GM21381 (cell line): ENCODE data around the gene PLA2G7.
"Not testable (repeated sequence)": the region's sequence is repeated elsewhere in the genome, so short reads cannot be mapped to it uniquely, and the experiment has no call there.

Source experiments
- ATAC-seq: cut with Tn5 transposase; IDR thresholded peaks from one replicate; pipeline ENCODE4 v1.9.1; 2021; ENCODE audit warnings: mild to moderate bottlenecking, moderate library complexity; ENCODE audit not compliant: unreplicated experiment

Gene PLA2G7

GRCh38 chr6:46749731-46750130 lies 14.6 kb upstream of the PLA2G7 start:
- ATAC-seq, result no peak

- no peak for ATAC-seq
Measured at GRCh38 chr6:46748940-46749503, 13.8 kb upstream of the PLA2G7 start.

- ATAC-seq, result no peak
Measured at GRCh38 chr6:46746696-46747095, 11.5 kb upstream of the PLA2G7 start, which contains the start of gene ANKRD66. Gene ANKRD66 (plus strand): TSS chr6:46746933. CDS start chr6:46751949, 5,016 bp downstream.

DNA sequence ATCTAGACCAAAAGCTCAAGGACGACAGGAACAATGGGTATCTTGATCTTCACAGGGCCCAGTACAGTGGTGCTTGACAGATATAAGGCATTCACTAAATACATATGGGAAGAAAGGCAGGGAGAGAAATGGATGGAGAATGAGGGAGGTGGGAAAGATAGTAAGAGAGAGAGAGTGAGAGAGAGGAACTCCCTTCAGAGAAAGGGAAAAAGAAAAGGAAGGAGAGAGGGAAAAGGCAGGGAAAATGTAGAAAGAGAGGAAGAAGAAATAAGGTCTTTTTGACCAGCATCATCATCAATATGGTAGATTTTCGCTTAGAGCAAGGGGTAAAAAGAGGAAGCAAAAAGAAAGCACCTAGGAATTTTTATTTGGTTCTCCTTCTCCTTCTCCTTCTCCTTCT lies 10.8 kb upstream of the PLA2G7 start:
- ATAC-seq, result no peak

- not testable (repeated sequence) for ATAC-seq
Measured at GRCh38 chr6:46744159-46744725, 9.1 kb upstream of the PLA2G7 start.

DNA sequence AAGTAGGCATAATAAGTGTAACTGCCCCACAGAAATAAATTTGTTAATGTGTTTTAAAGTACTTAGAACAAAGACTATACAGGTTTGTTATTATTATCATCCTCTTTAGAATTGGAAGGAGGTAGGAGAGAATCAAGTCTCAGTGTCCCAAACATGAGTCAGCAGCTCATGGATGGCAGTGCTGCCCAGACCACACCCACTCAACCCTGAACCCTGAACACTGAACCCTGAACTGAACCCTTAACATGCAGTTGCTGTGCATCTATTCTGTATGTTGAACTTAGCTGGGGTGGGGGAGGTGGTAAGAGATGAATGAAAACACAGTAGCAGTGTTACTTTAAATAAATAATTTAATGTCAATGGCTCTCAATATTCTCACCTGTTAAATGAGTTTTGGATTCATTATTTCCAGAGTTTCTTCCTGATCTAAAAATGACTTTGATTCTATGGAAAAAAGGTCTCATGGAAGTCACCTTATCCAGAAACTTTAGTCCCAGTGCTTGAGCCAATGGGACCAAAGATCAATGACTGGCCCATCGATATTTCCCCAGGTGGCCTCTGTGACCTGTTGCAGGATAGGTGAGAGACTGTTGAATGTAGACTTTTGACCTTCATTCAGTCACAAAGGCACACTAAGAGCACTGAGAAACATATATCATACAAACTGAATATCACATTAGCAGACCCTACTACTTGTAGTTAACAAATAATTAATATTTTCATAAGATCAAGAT lies 8.4 kb upstream of the PLA2G7 start:
- no peak for ATAC-seq

GRCh38 chr6:46741910-46742309 lies 6.7 kb upstream of the PLA2G7 start:
- no peak for ATAC-seq

DNA sequence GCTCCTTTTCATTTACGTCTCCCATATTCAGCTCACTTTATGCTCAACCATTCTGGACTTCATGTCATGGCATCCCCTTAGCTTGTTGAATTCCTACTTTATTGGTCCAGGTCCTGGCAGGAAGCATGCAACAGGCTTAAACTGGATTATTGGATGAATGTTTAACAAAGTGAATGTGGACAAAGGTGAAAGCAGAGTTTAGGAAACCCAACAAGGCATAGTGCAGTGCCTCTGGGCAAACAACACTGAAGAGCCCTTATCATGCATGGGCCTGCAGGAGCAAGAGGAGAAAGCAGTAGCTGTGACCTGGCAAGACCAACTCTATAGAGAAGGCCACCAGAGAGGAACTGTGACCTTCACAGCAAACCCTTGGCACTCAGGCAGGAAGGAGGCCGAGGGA lies 6.3 kb upstream of the PLA2G7 start:
- no peak for ATAC-seq

DNA sequence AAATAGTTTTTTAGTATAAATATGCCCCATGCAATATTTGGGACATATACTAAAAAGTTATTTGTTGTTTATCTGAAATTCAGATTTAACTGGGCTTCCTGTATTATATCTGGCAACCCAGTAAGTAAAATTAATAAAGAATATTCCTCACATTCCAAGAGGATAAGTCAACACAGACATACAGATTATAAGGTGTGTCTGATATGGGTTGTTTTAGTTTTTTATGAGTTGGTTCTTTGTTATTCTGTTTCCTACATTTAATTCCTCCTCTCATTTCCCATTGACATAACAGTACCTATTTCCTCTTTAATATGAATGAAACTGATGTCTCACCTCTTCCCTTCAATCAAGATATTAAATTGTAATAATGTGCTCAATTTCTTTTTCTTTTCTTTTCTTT lies 1.7 kb upstream of the PLA2G7 start:
- no peak for ATAC-seq

GRCh38 chr6:46735720-46736031 lies 501 bp upstream of the PLA2G7 start:
- no peak for ATAC-seq

GRCh38 chr6:46733341-46733801 lies 1.8 kb downstream of the PLA2G7 start:
- no peak for ATAC-seq

GRCh38 chr6:46730921-46731461 lies 4.2 kb downstream of the PLA2G7 start:
- no peak for ATAC-seq

DNA sequence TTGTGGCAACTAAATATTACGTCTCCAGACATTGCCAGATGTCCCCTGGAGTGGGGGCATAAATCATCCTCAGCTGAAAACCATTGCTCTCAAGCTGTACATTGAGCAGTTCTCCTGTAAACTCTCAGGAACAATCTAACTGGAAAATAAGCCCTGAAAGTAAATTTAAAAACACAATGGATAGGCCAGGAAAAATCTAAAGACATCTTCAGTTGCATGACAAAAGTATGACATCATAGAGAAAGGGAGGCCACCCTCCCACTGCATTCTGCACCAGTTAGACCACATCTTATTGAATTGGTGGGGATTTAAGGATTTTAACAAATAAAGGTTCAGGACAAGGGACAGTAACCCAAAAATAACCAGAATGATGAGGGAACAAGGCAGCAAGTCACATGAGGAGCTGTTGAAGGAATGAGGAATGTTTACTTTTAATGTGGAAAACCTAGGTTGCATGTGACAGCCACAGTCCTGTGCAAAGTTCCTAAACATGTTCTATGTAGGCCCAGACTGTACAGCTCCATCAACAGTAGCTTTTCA lies 5.3 kb downstream of the PLA2G7 start:
- ATAC-seq, result no peak

- no peak for ATAC-seq
Measured at GRCh38 chr6:46720401-46720800, 14.8 kb downstream of the PLA2G7 start.

DNA sequence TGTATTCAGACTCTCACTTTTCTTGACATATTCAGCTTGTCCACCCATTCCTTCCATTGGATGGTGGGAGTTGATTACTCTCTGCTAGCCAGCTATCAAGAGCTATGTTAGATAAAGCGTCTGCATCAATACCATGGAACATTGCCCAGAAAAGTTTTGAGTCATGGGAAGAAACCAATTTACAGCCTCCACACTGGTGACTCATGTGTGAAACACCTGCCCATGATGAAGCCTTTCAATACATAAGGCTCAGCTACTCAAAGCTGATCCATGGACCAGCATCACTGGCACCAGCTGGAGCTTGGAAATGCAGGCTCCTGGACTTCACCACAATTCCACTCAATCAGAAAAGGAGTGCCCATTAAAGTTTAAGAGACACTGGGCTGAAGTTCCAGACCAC lies 16.1 kb downstream of the PLA2G7 start:
- ATAC-seq, result no peak

DNA sequence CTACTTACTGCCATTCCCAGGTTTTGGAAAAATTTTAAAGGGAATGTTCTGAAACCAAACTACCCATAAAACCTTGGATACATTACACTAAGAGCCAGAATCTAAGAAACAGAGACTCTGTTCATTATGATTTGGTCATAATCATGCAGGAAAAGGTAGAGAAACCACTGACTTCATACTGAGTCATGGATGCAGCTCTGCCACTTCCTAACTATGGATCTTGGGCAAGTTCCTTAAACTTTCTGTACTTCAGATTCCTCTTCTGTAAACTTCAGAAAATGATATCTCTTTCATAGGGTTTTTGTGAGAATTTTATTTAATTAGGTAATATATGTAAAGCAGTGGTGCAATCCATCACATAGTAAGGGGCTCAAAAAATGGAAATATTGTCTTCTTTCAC lies 20.0 kb downstream of the PLA2G7 start:
- ATAC-seq, result no peak

DNA sequence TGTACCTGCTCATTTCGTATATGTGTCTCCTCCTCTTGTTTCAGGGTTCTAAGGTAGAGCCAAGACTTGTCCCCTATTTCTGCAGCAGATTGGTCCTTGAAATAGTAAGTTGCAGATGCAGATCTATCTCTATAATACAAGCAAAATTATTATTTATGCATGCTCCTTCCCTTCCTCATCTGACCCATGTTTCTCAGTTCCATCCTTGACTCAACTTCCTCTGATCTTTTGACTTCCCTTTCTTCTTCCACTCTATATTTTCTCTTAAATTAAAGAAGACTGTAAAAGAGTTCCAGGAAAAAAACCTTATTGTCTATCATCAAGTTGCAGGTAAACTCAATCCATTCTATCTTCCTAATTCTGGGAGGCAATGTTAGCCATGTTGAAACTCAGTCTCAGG lies 23.7 kb downstream of the PLA2G7 start:
- no peak for ATAC-seq

GRCh38 chr6:46706464-46706863 lies 28.7 kb downstream of the PLA2G7 start:
- peak; percentile 61 for ATAC-seq

DNA sequence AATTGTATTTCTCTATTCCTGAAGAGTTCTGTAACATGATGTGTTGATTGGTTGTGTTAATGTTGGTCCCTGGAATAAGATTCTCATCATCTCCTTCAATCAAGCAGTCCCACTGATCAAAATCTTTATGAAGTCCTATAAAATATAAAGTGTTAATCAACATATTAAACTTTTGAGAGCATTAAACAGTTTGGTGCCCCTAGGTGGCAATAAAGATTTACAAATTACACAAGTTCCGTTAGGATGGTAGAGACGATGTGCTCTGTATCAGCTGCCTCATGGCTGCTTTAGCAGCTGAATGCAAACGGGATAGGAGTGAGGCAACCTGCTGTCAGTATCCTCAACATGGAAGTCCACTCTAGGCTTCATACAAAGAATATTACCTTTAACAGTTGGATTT lies 30.6 kb downstream of the PLA2G7 start:
- ATAC-seq, result no peak

GRCh38 chr6:46699970-46700369 lies 35.2 kb downstream of the PLA2G7 start:
- no peak for ATAC-seq

GRCh38 chr6:46690911-46691451 lies 44.2 kb downstream of the PLA2G7 start:
- ATAC-seq, result no peak
